ENCODE measurements around the gene SMPD3.

SMPD3 gene

DNA sequence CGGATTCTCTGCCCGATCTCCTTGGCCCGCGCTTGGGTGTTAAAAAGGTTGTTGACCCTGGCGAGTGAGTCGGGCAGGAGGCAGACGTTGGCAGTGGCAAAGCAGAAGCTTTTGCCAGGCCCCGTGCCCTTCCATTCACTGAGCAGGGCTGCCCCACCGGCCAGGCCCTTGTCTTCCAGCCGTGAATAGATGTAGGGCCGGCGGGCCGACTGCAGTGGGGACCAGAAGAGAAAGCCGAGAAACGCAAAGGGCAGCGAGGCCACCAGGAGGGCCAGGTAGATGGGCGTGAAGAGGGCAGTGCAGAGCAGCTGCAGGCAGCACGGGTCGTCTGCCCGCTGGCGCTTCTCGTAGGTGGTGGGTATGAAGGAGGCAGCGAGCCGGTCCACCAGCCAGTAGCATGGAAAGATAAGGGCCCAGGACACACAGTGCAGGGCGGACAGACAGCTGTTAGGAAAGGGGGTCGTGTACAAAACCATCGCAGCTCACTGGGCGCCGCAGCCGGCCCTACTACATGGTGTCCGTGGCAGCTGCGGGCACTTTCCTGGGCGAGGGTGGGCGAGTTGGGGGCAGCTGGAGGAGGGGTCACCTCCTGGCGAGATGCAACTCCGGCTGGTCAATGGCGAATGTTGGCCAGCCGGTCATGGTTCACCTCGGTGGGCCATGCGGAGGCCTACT is 76.5 kb downstream of the SMPD3 start:
- no peaks in the 10 kb centered on the region for H3K9me3 ChIP-seq (ENCODE audit: control insufficient read depth, low read length)
- peaks cover 30% of the 10 kb centered on the region for H3K4me1 ChIP-seq (ENCODE audit: control insufficient read depth, insufficient read depth, low read length)
- H3K27me3 ChIP-seq (ENCODE audit: control insufficient read depth, insufficient read depth, low read length, poor library complexity, severe bottlenecking): no peaks in the 10 kb centered on the region
- H3K27ac ChIP-seq (ENCODE audit: insufficient read depth, low read depth, low read length, poor library complexity, severe bottlenecking): no peak overlapping the region
- 94 to 96% methylated on average over 40 of the region's 40 CpGs for WGBS, 2 experiments
- H3K36me3 ChIP-seq (ENCODE audit: control insufficient read depth, insufficient read depth, low read length): no peaks in the 10 kb centered on the region
- H3K4me3 ChIP-seq (ENCODE audit: insufficient read depth, low read depth, low read length): no peak overlapping the region

DNA sequence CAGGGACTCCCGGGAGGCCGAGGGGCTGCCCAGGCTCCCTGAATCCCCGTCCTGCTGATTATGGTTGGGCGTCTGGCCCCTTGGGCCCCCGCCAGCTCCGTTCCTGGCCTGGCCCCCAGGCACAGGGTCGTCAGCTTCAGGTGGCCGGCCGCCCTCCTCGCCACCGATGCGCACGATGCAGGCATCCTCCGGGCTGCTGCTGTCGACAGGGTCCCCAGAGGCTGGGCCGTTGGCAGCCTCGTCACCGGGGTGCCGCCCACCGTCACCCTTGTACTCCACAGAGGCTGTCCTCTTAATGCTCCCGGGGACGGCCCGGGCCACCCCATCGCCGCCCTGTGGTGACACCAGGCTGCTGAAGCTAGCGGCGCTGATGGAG is 77.0 kb downstream of the SMPD3 start:
- no peaks in the 10 kb centered on the region for H3K9me3 ChIP-seq (ENCODE audit: control insufficient read depth, low read length)
- H3K27me3 ChIP-seq (ENCODE audit: control insufficient read depth, insufficient read depth, low read length, poor library complexity, severe bottlenecking): no peaks in the 10 kb centered on the region
- H3K4me1 ChIP-seq (ENCODE audit: control insufficient read depth, insufficient read depth, low read length): peaks cover 25% of the 10 kb centered on the region
- 93 to 96% methylated on average over 27 of the region's 27 CpGs for WGBS, 2 experiments
- H3K27ac ChIP-seq (ENCODE audit: insufficient read depth, low read depth, low read length, poor library complexity, severe bottlenecking): no peak overlapping the region
- H3K36me3 ChIP-seq (ENCODE audit: control insufficient read depth, insufficient read depth, low read length): no peaks in the 10 kb centered on the region
- H3K4me3 ChIP-seq (ENCODE audit: insufficient read depth, low read depth, low read length): no peak overlapping the region

DNA sequence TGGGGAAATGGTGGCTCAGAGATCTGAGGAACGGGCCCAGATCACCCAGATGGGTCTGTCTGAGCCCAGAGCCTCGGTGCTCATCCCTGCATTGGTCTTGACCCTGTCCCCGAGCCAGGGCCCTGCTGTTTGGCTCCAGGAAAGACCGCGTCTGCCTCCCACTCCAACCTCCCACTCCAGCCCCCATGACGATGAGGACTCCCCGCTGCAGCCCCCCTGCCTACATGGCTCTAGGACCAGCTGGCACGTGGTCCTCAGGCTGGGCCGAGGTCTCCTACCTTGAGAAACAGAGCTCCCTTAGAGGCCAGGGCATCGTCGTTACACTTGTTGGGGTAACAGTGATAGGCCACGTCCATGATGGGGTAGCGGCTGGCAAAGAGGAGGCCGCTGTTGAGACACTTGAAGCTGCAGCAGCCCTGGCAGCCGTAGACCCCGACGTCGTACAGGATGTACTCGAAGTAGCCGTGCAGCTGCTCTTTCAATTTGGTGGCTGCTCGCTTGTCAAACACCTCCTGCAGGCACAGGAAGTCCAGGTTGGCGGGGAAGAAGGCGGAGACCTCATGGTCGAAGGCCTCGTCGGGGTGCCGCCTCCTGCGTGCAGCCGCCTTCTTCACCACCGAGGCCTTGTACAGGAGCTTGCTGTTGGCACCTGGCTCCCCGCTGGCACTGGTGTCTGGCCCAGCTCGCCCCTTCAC is 77.6 kb downstream of the SMPD3 start:
- Histone ChIP-seq H3K4me1 (ENCODE audit: control insufficient read depth, insufficient read depth, low read length) (peaks cover 20% of the 10 kb centered on the region), H3K27me3 (ENCODE audit: control insufficient read depth, insufficient read depth, low read length, poor library complexity, severe bottlenecking) (no peaks in the 10 kb centered on the region), H3K27ac (ENCODE audit: insufficient read depth, low read depth, low read length, poor library complexity, severe bottlenecking) (no peak overlapping the region), H3K9me3 (ENCODE audit: control insufficient read depth, low read length) (no peaks in the 10 kb centered on the region), H3K4me3 (ENCODE audit: insufficient read depth, low read depth, low read length) (no peak overlapping the region), H3K36me3 (ENCODE audit: control insufficient read depth, insufficient read depth, low read length) (no peaks in the 10 kb centered on the region)
- 96 to 97% methylated on average over 32 of the region's 32 CpGs for WGBS, 2 experiments

DNA sequence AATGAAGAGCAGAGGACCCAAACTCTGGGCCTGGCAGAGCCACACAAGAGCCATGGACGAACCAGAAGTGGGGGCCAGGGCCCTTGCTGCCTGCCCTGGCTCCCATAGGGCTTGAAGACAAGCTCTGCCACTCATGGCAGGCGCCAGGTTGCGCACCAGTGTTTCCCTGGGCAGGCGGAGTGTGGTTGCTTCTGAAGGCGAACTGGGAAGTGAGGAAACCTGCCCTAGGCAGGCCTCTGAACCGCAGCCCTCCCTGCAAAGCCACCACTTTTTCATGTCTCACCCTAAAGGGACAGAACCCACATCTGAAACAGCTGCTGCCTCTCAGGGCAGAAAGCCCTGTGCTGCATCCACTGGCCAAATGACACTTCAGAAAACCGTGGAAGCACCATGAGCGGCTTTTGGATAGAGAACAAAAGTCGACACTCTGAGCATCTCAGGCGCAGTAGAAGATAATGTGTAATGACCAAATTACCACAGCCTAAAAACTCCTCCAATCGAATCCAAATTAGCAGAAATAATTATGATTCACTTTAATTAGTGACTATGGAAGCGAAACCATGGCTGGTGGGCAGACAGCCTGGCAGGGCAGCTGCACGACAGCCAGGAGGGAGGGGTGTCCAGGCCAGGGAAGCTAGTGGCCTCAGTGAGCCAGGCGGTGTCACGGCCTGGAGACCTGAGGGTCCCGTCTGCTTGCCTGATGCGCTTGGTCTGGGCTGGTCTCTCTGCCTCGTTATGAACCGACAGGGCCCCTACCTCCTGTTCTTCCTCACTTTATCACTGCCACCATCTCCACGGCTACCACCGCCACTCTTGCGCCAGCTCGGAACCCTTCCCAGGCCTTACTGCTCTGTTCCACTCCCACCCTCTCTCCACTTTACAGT is 78.4 kb downstream of the SMPD3 start:
- no peaks in the 10 kb centered on the region for H3K36me3 ChIP-seq (ENCODE audit: control insufficient read depth, insufficient read depth, low read length)
- no peak overlapping the region for H3K27ac ChIP-seq (ENCODE audit: insufficient read depth, low read depth, low read length, poor library complexity, severe bottlenecking)
- H3K27me3 ChIP-seq (ENCODE audit: control insufficient read depth, insufficient read depth, low read length, poor library complexity, severe bottlenecking): no peaks in the 10 kb centered on the region
- WGBS, 2 experiments: 91% methylated on average over 22 to 23 of the region's 23 CpGs
- H3K4me3 ChIP-seq (ENCODE audit: insufficient read depth, low read depth, low read length): no peak overlapping the region
- no peaks in the 10 kb centered on the region for H3K9me3 ChIP-seq (ENCODE audit: control insufficient read depth, low read length)
- peaks cover 13% of the 10 kb centered on the region for H3K4me1 ChIP-seq (ENCODE audit: control insufficient read depth, insufficient read depth, low read length)

DNA sequence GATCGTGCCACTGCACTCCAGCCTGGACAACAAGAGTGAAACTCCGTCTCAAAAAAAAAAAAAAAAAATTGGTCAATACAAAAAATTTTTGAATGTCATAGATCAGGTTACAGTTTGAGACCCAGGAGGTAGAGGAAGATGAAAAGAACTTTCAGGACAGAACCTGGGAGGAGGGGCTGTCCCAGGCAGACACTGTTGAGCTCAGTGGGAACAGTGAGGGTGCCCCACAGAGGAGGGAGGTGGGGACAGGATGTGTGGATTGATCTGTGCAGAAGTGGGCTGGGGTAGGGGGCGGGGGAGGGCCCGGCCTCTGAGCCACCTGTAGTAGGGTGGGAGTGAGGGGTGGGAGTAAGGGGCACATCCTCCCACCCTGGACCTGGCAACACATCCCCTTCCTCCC is 79.1 kb downstream of the SMPD3 start:
- Histone ChIP-seq H3K36me3 (ENCODE audit: control insufficient read depth, insufficient read depth, low read length) (no peaks in the 10 kb centered on the region), H3K27me3 (ENCODE audit: control insufficient read depth, insufficient read depth, low read length, poor library complexity, severe bottlenecking) (no peaks in the 10 kb centered on the region), H3K4me3 (ENCODE audit: insufficient read depth, low read depth, low read length) (no peak overlapping the region), H3K4me1 (ENCODE audit: control insufficient read depth, insufficient read depth, low read length) (peaks cover 14% of the 10 kb centered on the region), H3K27ac (ENCODE audit: insufficient read depth, low read depth, low read length, poor library complexity, severe bottlenecking) (no peak overlapping the region), H3K9me3 (ENCODE audit: control insufficient read depth, low read length) (no peaks in the 10 kb centered on the region)
- WGBS, 2 experiments: 76 to 79% methylated on average over 3 to 4 of the region's 4 CpGs

DNA sequence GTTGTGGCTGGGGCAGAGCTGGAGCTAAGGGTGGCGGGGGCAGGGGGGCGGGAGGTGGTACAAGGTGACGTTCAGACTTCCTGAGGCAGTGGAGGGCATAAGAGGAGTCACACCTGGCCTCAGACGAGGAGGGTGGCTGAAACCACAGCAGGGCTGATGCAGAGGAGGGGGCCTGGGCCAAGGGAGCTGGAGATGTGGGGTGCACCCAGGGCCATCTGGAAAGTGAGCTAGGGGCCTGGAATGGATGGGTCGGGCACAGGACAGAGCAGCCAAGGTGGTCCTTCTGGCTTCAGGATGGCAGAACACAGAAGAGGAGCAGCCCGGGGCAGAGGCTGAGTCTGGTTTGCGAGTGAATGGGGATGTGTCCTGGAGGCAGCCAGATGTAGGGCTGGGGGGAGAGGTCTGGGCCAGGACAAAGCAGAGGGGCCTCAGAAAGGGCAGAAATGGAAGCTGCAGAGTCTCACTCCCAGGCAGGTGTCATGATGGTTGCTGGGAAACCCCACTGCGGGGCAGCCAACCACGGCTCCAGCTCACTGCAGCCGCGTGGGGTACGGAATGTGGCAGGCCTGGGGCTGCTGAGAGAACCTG is 79.9 kb downstream of the SMPD3 start:
- Histone ChIP-seq H3K27ac (ENCODE audit: insufficient read depth, low read depth, low read length, poor library complexity, severe bottlenecking) (no peak overlapping the region), H3K9me3 (ENCODE audit: control insufficient read depth, low read length) (no peaks in the 10 kb centered on the region), H3K4me1 (ENCODE audit: control insufficient read depth, insufficient read depth, low read length) (peaks cover 20% of the 10 kb centered on the region), H3K36me3 (ENCODE audit: control insufficient read depth, insufficient read depth, low read length) (no peaks in the 10 kb centered on the region), H3K27me3 (ENCODE audit: control insufficient read depth, insufficient read depth, low read length, poor library complexity, severe bottlenecking) (no peaks in the 10 kb centered on the region), H3K4me3 (ENCODE audit: insufficient read depth, low read depth, low read length) (no peak overlapping the region)
- WGBS, 2 experiments: 81 to 82% methylated on average over 12 of the region's 12 CpGs

DNA sequence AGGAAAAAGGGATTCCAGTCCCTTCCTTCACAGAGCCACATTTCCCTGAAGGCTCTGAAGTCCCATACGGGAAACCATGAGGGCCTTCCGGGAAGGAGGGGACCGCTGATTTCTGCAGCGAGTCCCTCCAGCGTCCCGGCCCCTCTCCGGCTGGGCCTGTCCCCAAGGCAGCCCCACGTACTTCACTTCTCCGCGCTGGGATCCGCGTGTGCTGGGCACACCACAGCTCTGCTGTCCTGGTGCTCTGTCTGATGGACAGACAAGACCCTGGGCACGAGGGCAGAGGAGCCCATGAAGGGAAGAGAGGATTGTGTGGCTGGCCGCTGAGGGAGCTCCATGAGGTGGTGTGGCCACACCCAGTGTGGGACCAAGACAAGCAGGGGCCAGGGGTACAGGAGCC is 80.4 kb downstream of the SMPD3 start:
- Histone ChIP-seq H3K4me3 (ENCODE audit: insufficient read depth, low read depth, low read length) (no peak overlapping the region), H3K4me1 (ENCODE audit: control insufficient read depth, insufficient read depth, low read length) (peaks cover 23% of the 10 kb centered on the region), H3K27me3 (ENCODE audit: control insufficient read depth, insufficient read depth, low read length, poor library complexity, severe bottlenecking) (no peaks in the 10 kb centered on the region), H3K36me3 (ENCODE audit: control insufficient read depth, insufficient read depth, low read length) (no peaks in the 10 kb centered on the region), H3K9me3 (ENCODE audit: control insufficient read depth, low read length) (no peaks in the 10 kb centered on the region), H3K27ac (ENCODE audit: insufficient read depth, low read depth, low read length, poor library complexity, severe bottlenecking) (no peak overlapping the region)
- 92 to 93% methylated on average over 14 of the region's 14 CpGs for WGBS, 2 experiments

DNA sequence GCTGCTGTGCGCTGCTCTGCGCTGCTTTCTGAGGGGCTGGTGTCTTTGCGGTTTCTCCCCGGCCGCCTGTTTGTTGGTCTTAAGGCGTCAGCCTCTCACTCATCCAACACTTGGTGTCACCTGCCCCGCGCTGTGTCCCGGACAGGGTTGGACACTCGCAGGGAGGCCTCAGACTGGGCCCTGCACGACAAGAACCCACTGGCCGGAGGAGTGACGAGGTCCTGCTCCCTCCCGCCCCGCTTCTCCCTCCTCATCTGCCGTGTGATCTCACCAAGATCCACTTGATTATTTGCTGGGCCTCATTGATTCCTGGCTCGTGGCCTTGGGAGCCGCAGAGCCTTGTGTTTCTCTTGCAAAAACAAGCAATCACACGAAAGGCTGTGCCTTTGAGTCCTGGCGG is 80.9 kb downstream of the SMPD3 start:
- no peak overlapping the region for H3K4me3 ChIP-seq (ENCODE audit: insufficient read depth, low read depth, low read length)
- H3K9me3 ChIP-seq (ENCODE audit: control insufficient read depth, low read length): no peaks in the 10 kb centered on the region
- no peaks in the 10 kb centered on the region for H3K36me3 ChIP-seq (ENCODE audit: control insufficient read depth, insufficient read depth, low read length)
- 87% methylated on average over 20 of the region's 20 CpGs for WGBS, 2 experiments
- peaks cover 23% of the 10 kb centered on the region for H3K4me1 ChIP-seq (ENCODE audit: control insufficient read depth, insufficient read depth, low read length)
- no peaks in the 10 kb centered on the region for H3K27me3 ChIP-seq (ENCODE audit: control insufficient read depth, insufficient read depth, low read length, poor library complexity, severe bottlenecking)
- H3K27ac ChIP-seq (ENCODE audit: insufficient read depth, low read depth, low read length, poor library complexity, severe bottlenecking): no peak overlapping the region

DNA sequence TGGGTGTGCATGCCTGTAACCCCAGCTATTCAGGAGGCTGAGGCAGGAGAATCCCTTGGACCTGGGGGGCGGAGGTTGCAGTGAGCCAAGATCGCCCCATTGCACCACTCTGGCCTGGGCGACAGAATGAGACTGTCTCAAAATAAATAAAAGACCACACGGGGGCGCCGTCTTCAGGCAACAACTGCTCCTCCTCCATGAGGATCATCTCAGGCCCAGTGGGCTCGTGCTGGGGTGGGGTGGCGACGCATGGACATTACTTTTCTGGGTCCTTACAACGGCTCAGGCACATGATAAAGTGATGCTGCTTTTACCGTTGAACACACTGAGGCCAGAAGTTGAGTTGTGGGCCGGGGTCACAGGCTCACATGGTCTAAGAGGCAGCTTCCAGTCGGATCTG is 81.3 kb downstream of the SMPD3 start:
- 49 to 52% methylated on average over 13 of the region's 13 CpGs for WGBS, 2 experiments
- Histone ChIP-seq H3K4me1 (ENCODE audit: control insufficient read depth, insufficient read depth, low read length) (peaks cover 23% of the 10 kb centered on the region), H3K4me3 (ENCODE audit: insufficient read depth, low read depth, low read length) (no peak overlapping the region), H3K27me3 (ENCODE audit: control insufficient read depth, insufficient read depth, low read length, poor library complexity, severe bottlenecking) (no peaks in the 10 kb centered on the region), H3K9me3 (ENCODE audit: control insufficient read depth, low read length) (no peaks in the 10 kb centered on the region), H3K36me3 (ENCODE audit: control insufficient read depth, insufficient read depth, low read length) (no peaks in the 10 kb centered on the region), H3K27ac (ENCODE audit: insufficient read depth, low read depth, low read length, poor library complexity, severe bottlenecking) (no peak overlapping the region)

DNA sequence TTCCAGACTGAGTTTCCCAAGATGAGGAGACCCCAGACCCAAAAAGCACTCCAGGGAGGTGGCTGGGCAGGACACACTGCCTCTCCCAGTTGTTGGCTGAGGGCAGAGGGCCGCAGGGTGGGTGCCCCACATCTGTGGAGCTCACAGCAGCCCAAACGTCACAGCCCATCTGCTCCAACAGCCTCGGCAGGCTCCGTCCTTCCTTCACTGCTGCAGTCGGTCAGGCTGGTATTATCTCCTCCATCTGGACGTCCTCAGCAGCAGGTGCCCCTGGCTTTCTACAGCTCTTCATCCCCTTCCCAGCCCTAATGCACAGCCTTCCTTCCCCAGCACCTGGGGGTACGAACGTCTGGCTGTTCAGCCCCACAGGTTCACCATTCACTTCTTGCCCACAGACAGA is 82.2 kb downstream of the SMPD3 start:
- Histone ChIP-seq H3K4me1 (ENCODE audit: control insufficient read depth, insufficient read depth, low read length) (peaks cover 25% of the 10 kb centered on the region), H3K27ac (ENCODE audit: insufficient read depth, low read depth, low read length, poor library complexity, severe bottlenecking) (no peak overlapping the region), H3K27me3 (ENCODE audit: control insufficient read depth, insufficient read depth, low read length, poor library complexity, severe bottlenecking) (no peaks in the 10 kb centered on the region), H3K9me3 (ENCODE audit: control insufficient read depth, low read length) (no peaks in the 10 kb centered on the region), H3K36me3 (ENCODE audit: control insufficient read depth, insufficient read depth, low read length) (no peaks in the 10 kb centered on the region), H3K4me3 (ENCODE audit: insufficient read depth, low read depth, low read length) (no peak overlapping the region)
- 83 to 88% methylated on average over 8 of the region's 8 CpGs for WGBS, 2 experiments

Measured in ectodermal cell (in vitro differentiated cells).